Neural crest cell (in vitro differentiated cells): Measurements from ENCODE around the gene PKNOX1. TPM values are rescaled to one million over a fixed set of nuclear protein-coding genes. Genes with fewer than 3 reads are reported as not detected.
"Not testable (repeated sequence)": the region's sequence is repeated elsewhere in the genome, so short reads cannot be mapped to it uniquely, and the experiment has no call there.

Experiments
- DNase-seq: peaks from one replicate; pipeline ENCODE4 v3.0.0; 2021; ENCODE audit warnings: low read depth, mixed read lengths, low spot score
- H3K27ac Mint-ChIP-seq: one replicate; pipeline ENCODE4 v1.8.0; 2021; ENCODE audit warnings: mild to moderate bottlenecking, mixed read lengths; ENCODE audit not compliant: unreplicated experiment
- H3K27me3 Mint-ChIP-seq: 2 replicates; pipeline ENCODE4 v1.8.0; 2021; ENCODE audit warnings: low read depth, mild to moderate bottlenecking, mixed read lengths
- H3K36me3 Mint-ChIP-seq: 2 replicates; pipeline ENCODE4 v1.8.0; 2021; ENCODE audit warnings: low read depth, mild to moderate bottlenecking, mixed read lengths
- H3K4me1 Mint-ChIP-seq: 2 replicates; pipeline ENCODE4 v1.8.0; 2021; ENCODE audit warnings: mixed read lengths
- H3K4me3 Mint-ChIP-seq: one replicate; pipeline ENCODE4 v1.8.0; 2021; ENCODE audit warnings: mild to moderate bottlenecking, mixed read lengths
- H3K9me3 Mint-ChIP-seq: 2 replicates; pipeline ENCODE4 v1.8.0; 2021; ENCODE audit warnings: mixed read lengths
- CTCF ChIP-seq: fragments of 200-600 bp; sonication (generic); conservative IDR thresholded peaks from 2 replicates; pipeline ENCODE4 v1.5.0; 2021; ENCODE audit warnings: antibody characterized with exemption, mild to moderate bottlenecking
- total RNA-seq: library from RNA; stranded (reverse); gene quantifications from 2 replicates; pipeline ENCODE4 v1.2.1, GENCODE V29; 2021

Gene PKNOX1
- total RNA-seq, 1 donor from 2014 or later = 19.3 TPM

GRCh38 chr21:42986125-42986783 is 11.9 kb downstream of the PKNOX1 start:
- Mint-ChIP-seq H3K27me3 (no peaks in the 10 kb centered on the region), H3K9me3 (peaks cover 3% of the 10 kb centered on the region), H3K36me3 (peaks cover 3% of the 10 kb centered on the region), H3K4me1 (peaks cover 6% of the 10 kb centered on the region), H3K27ac (no peak overlapping the region), H3K4me3 (no peak overlapping the region)
- DNase-seq = no peak
- TF ChIP-seq CTCF = no peak

GRCh38 chr21:42988236-42988965 is 14.0 kb downstream of the PKNOX1 start:
- no peaks in the 10 kb centered on the region for H3K27me3 Mint-ChIP-seq
- no peaks in the 10 kb centered on the region for H3K9me3 Mint-ChIP-seq
- TF ChIP-seq CTCF = no peak
- H3K36me3 Mint-ChIP-seq = no peaks in the 10 kb centered on the region
- peaks cover 16% of the 10 kb centered on the region for H3K4me1 Mint-ChIP-seq
- no peak overlapping the region for H3K4me3 Mint-ChIP-seq
- no peak for DNase-seq
- H3K27ac Mint-ChIP-seq = no peak overlapping the region

GRCh38 chr21:42989370-42989769 is 15.0 kb downstream of the PKNOX1 start:
- peaks cover 16% of the 10 kb centered on the region for H3K4me1 Mint-ChIP-seq
- peak overlapping the region; percentile 57 for H3K27ac Mint-ChIP-seq
- H3K27me3 Mint-ChIP-seq, DNase-seq, H3K36me3 Mint-ChIP-seq, H3K4me3 Mint-ChIP-seq, H3K9me3 Mint-ChIP-seq: not testable (repeated sequence)

GRCh38 chr21:42989816-42990650 is 15.7 kb downstream of the PKNOX1 start:
- H3K27me3 Mint-ChIP-seq = no peaks in the 10 kb centered on the region
- no peaks in the 10 kb centered on the region for H3K9me3 Mint-ChIP-seq
- H3K36me3 Mint-ChIP-seq = no peaks in the 10 kb centered on the region
- H3K27ac Mint-ChIP-seq = peak overlapping the region; percentile 57
- H3K4me1 Mint-ChIP-seq = peaks cover 16% of the 10 kb centered on the region
- no peak for TF ChIP-seq CTCF
- H3K4me3 Mint-ChIP-seq = no peak overlapping the region
- DNase-seq = no peak

- no peaks in the 10 kb centered on the region for H3K9me3 Mint-ChIP-seq
- no peak overlapping the region for H3K4me3 Mint-ChIP-seq
- no peak for TF ChIP-seq CTCF
- DNase-seq = no peak
- no peaks in the 10 kb centered on the region for H3K27me3 Mint-ChIP-seq
- peaks cover 16% of the 10 kb centered on the region for H3K4me1 Mint-ChIP-seq
- H3K36me3 Mint-ChIP-seq = peaks cover 1% of the 10 kb centered on the region
- no peak overlapping the region for H3K27ac Mint-ChIP-seq
Measured at GRCh38 chr21:42991992-42992740, 17.8 kb downstream of the PKNOX1 start.
